Brain microvascular endothelial cell (primary cell): ENCODE results near the gene CHD9.

Experiments used
- DNase-seq: peaks from one replicate; pipeline ENCODE4 v3.0.0-alpha.2; 2020
- H3K27ac ChIP-seq: fragments of 250-450 bp; sonication (Bioruptor Pico); 2 replicates; pipeline ENCODE4 v1.5.1; 2020; ENCODE audit warnings: mild to moderate bottlenecking, moderate library complexity
- H3K27me3 ChIP-seq: fragments of 250-450 bp; sonication (Bioruptor Pico); replicated peaks from 2 replicates; pipeline ENCODE4 v1.5.1; 2020; ENCODE audit warnings: mild to moderate bottlenecking
- H3K36me3 ChIP-seq: fragments of 250-450 bp; sonication (Bioruptor Pico); replicated peaks from 2 replicates; pipeline ENCODE4 v1.5.1; 2020; ENCODE audit warnings: mild to moderate bottlenecking
- H3K4me3 ChIP-seq: 2 replicates; pipeline ENCODE4 v1.5.1; 2011; ENCODE audit warnings: low read depth, mild to moderate bottlenecking, control low read depth, low read length, moderate library complexity
- CTCF ChIP-seq: IDR thresholded peaks from 2 replicates; pipeline ENCODE4 v1.5.1; 2011; ENCODE audit warnings: low read depth, mild to moderate bottlenecking, moderate library complexity, low read length, control low read depth, inconsistent platforms; ENCODE audit errors: missing control alignments
- in situ Hi-C: cut with HindIII; loops from 2 replicates; pipeline ENCODE4 v1.10.0; 2017; ENCODE audit warnings: low sequenced_read_pairs, low pct_ligation_motif_present

Gene CHD9

GRCh38 chr16:53112015-53112414 is 57.2 kb downstream of the CHD9 start:
- H3K4me3 ChIP-seq: no peak overlapping the region
- in situ Hi-C loops: no loop called here
- no peak overlapping the region for H3K27ac ChIP-seq
- no peaks in the 10 kb centered on the region for H3K27me3 ChIP-seq
- no peak for TF ChIP-seq CTCF
- no peak for DNase-seq
- no peaks in the 10 kb centered on the region for H3K36me3 ChIP-seq

GRCh38 chr16:53115047-53115446 is 60.3 kb downstream of the CHD9 start:
- DNase-seq: no peak
- in situ Hi-C loops: no loop called here

GRCh38 chr16:53115773-53116172 is 61.0 kb downstream of the CHD9 start:
- TF ChIP-seq CTCF: no peak
- in situ Hi-C loops: no loop called here

More at GRCh38 chr16:53115047-53115446, 60.3 kb downstream of the CHD9 start:
- no peaks in the 10 kb centered on the region for H3K27me3 ChIP-seq
- no peak overlapping the region for H3K4me3 ChIP-seq
- H3K36me3 ChIP-seq: no peaks in the 10 kb centered on the region
- no peak for TF ChIP-seq CTCF
- H3K27ac ChIP-seq: no peak overlapping the region

GRCh38 chr16:53121043-53121620 is 66.3 kb downstream of the CHD9 start:
- Histone ChIP-seq H3K4me3 (no peak overlapping the region), H3K27me3 (no peaks in the 10 kb centered on the region), H3K27ac (no peak overlapping the region), H3K36me3 (no peaks in the 10 kb centered on the region)
- TF ChIP-seq CTCF: no peak
- no peak for DNase-seq
- in situ Hi-C loops: no loop called here

More at GRCh38 chr16:53115773-53116172, 61.0 kb downstream of the CHD9 start:
- H3K27me3 ChIP-seq: no peaks in the 10 kb centered on the region
- H3K4me3 ChIP-seq: no peak overlapping the region
- DNase-seq: no peak
- H3K36me3 ChIP-seq: no peaks in the 10 kb centered on the region
- H3K27ac ChIP-seq: no peak overlapping the region

- Histone ChIP-seq H3K27me3 (no peaks in the 10 kb centered on the region), H3K36me3 (no peaks in the 10 kb centered on the region), H3K27ac (no peak overlapping the region), H3K4me3 (no peak overlapping the region)
- no peak for DNase-seq
- in situ Hi-C loops: no loop called here
- no peak for TF ChIP-seq CTCF
These were observed 66.9 kb downstream of the CHD9 start for GRCh38 chr16:53121661-53122060.

- TF ChIP-seq CTCF: no peak
- peak; percentile 45 for DNase-seq
- no peaks in the 10 kb centered on the region for H3K36me3 ChIP-seq
- H3K27me3 ChIP-seq: no peaks in the 10 kb centered on the region
- no peak overlapping the region for H3K27ac ChIP-seq
- no peak overlapping the region for H3K4me3 ChIP-seq
- in situ Hi-C loops: no loop called here
These were observed 69.0 kb downstream of the CHD9 start for GRCh38 chr16:53123747-53124146.
